Breast epithelium (tissue), 4 donors: ENCODE data around the gene TREML2. TPM values are rescaled to one million over a fixed set of nuclear protein-coding genes. Genes with fewer than 3 reads are reported as not detected.
"Not testable (repeated sequence)": the region's sequence is repeated elsewhere in the genome, so short reads cannot be mapped to it uniquely, and the experiment has no call there.

ENCODE experiments used
- DNase-seq, 2 donors: peaks; one replicate each; pipeline ENCODE4 v3.0.0-alpha.2; 2019; ENCODE audit warnings: low spot score in 2 of 2
- H3K27ac ChIP-seq, 2 donors: fragments of 200-600 bp; sonication (generic) in 1 of 2; one replicate each; pipeline ENCODE4 v1.5.1; 2016 to 2019; ENCODE audit warnings: mild to moderate bottlenecking in 1 of 2
- H3K27me3 ChIP-seq, 2 donors: fragments of 200-600 bp; sonication (generic) in 1 of 2; one replicate each; pipeline versions ENCODE4 v1.5.1 to v1.6.0; 2017 to 2019; ENCODE audit warnings: control low read depth in 1 of 2, mild to moderate bottlenecking in 1 of 2
- H3K36me3 ChIP-seq: fragments of 200-600 bp; one replicate; pipeline ENCODE4 v1.5.1; 2019
- H3K4me1 ChIP-seq, 2 donors: fragments of 200-600 bp; sonication (generic); one replicate each; pipeline ENCODE4 v1.5.1; 2016 to 2019; ENCODE audit warnings: control low read depth in 1 of 2
- H3K4me3 ChIP-seq, 3 donors: fragments of 200-600 bp; sonication (generic); 1 replicate in 2 of 3; 2 replicates in 1 of 3; pipeline ENCODE4 v1.5.1; 2016 to 2019; ENCODE audit warnings: mild to moderate bottlenecking in 3 of 3, moderate library complexity in 2 of 3
- H3K9me3 ChIP-seq, 2 donors: fragments of 200-600 bp; sonication (generic) in 1 of 2; one replicate each; pipeline ENCODE4 v1.5.1; 2016 to 2019; ENCODE audit warnings: control low read depth in 1 of 2
- CTCF ChIP-seq, 3 donors: fragments of 450-650 bp; IDR thresholded peaks; one replicate each; pipeline ENCODE4 v1.5.1; 2016 to 2017; ENCODE audit warnings: antibody characterized with exemption in 3 of 3, mild to moderate bottlenecking in 3 of 3, moderate library complexity in 3 of 3
- POLR2A ChIP-seq: fragments of 450-650 bp; IDR thresholded peaks from one replicate; pipeline ENCODE4 v1.6.1; 2016; ENCODE audit warnings: antibody characterized with exemption, mild to moderate bottlenecking, moderate library complexity
- POLR2AphosphoS5 ChIP-seq, 3 donors: sonication (generic); formaldehyde crosslinking; IDR thresholded peaks; one replicate each; pipeline ENCODE4 v1.6.1; 2017; ENCODE audit warnings: antibody characterized with exemption in 3 of 3
- intact Hi-C: fragments of 100-400 bp; cut with DNase I; formaldehyde crosslinking; loops from one replicate; pipeline ENCODE4 v1.15.1; 2023; ENCODE audit warnings: low total_unique reads
- total RNA-seq, 3 donors: library from RNA; depleted of rRNA; stranded (reverse); fragments of >200 nt; gene quantifications; one replicate each; pipeline ENCODE4 v1.1.0, GENCODE V29; 2016

Gene TREML2
- total RNA-seq, 3 donors from 2014 or later, result under 0.01 to 0.15 TPM; not detected in 1

DNA sequence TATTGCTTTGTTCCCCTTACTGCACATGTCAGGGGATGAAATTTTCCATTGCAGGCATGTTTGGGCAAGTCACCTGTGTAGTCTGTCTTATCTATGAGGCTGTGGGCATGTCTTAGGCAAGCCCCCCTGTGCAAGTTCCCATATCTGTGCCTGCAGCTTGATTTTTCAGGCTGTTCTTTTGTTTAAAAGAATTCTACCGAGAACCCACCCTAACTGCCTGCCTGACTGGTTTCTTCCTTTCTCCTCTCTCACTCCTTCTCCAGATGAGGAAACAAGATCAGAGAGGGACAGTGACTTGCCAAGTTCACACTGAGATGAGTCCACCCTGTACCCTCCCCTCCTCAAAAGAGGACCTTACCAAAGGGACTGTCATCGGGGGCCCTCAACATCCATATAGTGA is 11.0 kb downstream of the TREML2 start:
- intact Hi-C loops, result no loop called here
- Histone ChIP-seq H3K4me3 (no peak overlapping the region), H3K27ac (no peak overlapping the region), H3K9me3 (peaks cover 6 to 14% of the 10 kb centered on the region in 2 donors), H3K27me3 (peaks cover 0 to 11% of the 10 kb centered on the region in 2 donors), H3K36me3 (no peaks in the 10 kb centered on the region), H3K4me1 (no peaks in the 10 kb centered on the region)
- TF ChIP-seq CTCF (IDR thresholded peaks at IDR 0.05) (no peak), POLR2A (no peak), POLR2AphosphoS5 (IDR thresholded peaks at IDR 0.05) (no peak)
- no peak for DNase-seq

DNA sequence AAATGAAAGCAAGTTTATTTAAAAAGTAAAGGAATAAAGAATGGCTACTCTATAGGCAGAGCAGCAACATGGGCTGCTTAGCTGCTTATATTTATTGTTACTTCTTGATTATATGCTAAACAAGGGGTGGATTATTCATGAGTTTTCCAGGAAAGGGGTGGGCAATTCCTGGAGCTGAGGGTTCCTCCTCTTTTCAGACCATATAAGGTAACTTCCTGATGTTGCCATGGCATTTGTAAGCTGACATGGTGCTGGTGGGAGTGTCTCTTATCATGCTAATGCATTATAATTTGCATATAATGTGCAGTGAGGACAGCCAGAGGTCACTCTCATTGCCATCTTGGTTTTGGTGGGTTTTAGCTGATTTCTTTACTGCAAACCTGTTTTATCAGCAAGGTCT is 11.9 kb downstream of the TREML2 start:
- H3K27ac ChIP-seq, H3K4me3 ChIP-seq, DNase-seq, H3K36me3 ChIP-seq, H3K27me3 ChIP-seq, H3K4me1 ChIP-seq, intact Hi-C loops: not testable (repeated sequence)
- peaks cover 6 to 14% of the 10 kb centered on the region in 2 donors for H3K9me3 ChIP-seq

DNA sequence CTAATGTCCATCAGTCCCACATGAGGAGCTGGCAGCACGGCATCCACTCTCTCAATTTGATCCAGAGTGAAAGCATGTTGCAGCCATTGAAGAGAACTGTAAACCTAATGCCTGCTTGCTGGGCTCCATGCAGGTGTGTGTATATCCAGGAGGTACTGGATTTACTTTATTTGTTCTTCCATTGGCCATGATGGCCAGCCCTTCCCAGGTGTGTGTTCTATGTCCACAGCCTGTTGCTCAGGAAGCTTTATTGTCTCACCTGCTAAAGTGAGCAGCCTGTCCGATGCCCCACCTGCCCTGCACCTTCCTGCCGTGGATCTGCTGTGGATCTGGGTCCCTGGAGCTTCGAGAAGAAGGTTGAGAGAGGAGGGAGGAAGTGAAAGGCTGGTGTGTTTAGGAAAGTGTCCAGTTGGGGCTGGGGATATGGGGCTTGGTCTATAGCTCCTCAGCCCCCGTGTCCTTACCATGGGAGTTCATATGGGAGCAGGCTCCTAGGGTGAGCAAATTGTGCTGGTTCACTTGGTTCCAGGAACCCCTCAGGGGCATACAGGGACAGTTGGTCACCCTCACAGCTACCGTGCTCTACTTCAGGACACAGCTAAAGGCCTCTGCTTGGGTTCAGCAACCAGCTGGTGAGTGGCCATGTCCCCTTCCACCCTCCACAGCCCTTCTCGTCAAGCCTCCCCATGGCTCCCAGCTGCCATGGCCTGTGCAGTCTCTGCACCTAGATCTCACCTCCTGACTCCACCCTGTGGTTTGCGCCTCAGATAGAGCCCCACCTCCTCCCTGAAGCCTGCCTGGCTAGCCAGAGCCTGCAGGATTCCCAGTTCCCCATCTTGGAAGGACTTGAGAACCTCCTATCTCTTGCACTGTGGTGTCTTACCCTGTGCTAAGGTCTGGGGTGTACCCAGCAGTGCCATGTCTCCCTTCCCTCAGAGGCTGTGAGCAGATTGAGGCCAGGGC is 12.7 kb downstream of the TREML2 start:
- H3K27me3 ChIP-seq, result peaks cover 0 to 8% of the 10 kb centered on the region in 2 donors
- H3K9me3 ChIP-seq, result peaks cover 6 to 14% of the 10 kb centered on the region in 2 donors
- TF ChIP-seq CTCF (IDR thresholded peaks at IDR 0.05), result no peak
- TF ChIP-seq POLR2AphosphoS5 (IDR thresholded peaks at IDR 0.05), result no peak
- TF ChIP-seq POLR2A, result no peak
- H3K4me1 ChIP-seq, result no peaks in the 10 kb centered on the region
- no peak for DNase-seq
- intact Hi-C loops, result no loop called here
- no peak overlapping the region for H3K4me3 ChIP-seq
- H3K27ac ChIP-seq, result no peak overlapping the region
- no peaks in the 10 kb centered on the region for H3K36me3 ChIP-seq

DNA sequence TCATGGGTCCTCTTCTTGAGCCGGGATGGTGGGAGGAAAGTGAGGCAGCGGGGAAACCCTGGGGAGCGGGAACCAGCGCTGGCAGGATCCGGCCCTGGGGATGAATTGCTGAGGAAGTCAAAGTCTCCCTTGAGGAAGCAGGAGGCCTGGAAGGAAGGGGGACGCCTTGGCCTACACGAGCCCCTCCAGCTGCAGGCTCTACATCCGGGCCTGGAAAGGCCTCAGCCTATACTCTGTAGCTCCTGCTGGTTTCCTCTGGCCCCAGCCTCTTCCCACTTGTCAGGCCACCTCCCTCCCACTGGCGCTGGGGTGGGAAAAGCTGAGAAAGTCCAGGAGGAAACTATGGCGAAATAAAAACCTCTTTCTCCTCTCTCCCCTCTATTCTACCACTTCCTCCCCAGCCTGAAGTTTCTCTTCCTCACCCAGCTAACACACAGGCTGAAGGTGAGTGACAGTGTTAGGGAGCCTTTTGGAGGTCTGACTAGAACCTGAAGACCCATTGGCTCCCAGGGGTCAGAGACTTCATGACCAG is 14.9 kb downstream of the TREML2 start:
- Histone ChIP-seq H3K9me3 (peaks cover 6 to 14% of the 10 kb centered on the region in 2 donors), H3K4me1 (no peaks in the 10 kb centered on the region), H3K36me3 (no peaks in the 10 kb centered on the region), H3K27ac (no peak overlapping the region), H3K4me3 (no peak overlapping the region), H3K27me3 (no peaks in the 10 kb centered on the region)
- intact Hi-C loops, result no loop called here
- no peak for DNase-seq
- no peak for TF ChIP-seq POLR2AphosphoS5 (IDR thresholded peaks at IDR 0.05)
- no peak for TF ChIP-seq POLR2A
- no peak for TF ChIP-seq CTCF (IDR thresholded peaks at IDR 0.05)

GRCh38 chr6:41184761-41185160 is 16.2 kb downstream of the TREML2 start:
- peaks cover 3 to 7% of the 10 kb centered on the region in 2 donors for H3K9me3 ChIP-seq
- H3K4me1 ChIP-seq, result no peaks in the 10 kb centered on the region
- no peaks in the 10 kb centered on the region for H3K36me3 ChIP-seq
- H3K4me3 ChIP-seq, result no peak overlapping the region
- H3K27me3 ChIP-seq, result no peaks in the 10 kb centered on the region
- no peak overlapping the region for H3K27ac ChIP-seq
- intact Hi-C loops, result no loop called here
- no peak for TF ChIP-seq POLR2AphosphoS5 (IDR thresholded peaks at IDR 0.05)
- TF ChIP-seq CTCF (IDR thresholded peaks at IDR 0.05), result no peak
- TF ChIP-seq POLR2A, result no peak
- DNase-seq, result no peak
